H1 (cell line): ENCODE measurements around the gene MAPKAP1.

Experiments
- CTCF ChIP-seq, 3 experiments: IDR thresholded peaks; 1 replicate in 2 of 3; 2 replicates in 1 of 3; pipeline versions ENCODE4 v1.5.1 to v1.6.1; 2011; ENCODE audit warnings: low read length in 3 of 3, mild to moderate bottlenecking in 3 of 3, inconsistent platforms in 2 of 3, low read depth in 1 of 3, moderate library complexity in 1 of 3; ENCODE audit not compliant: insufficient read depth in 1 of 3; ENCODE audit errors: control extremely low read depth in 1 of 3
- POLR2A ChIP-seq, 2 experiments: IDR thresholded peaks; 1 replicate in 1 of 2; 2 replicates in 1 of 2; pipeline ENCODE4 v1.6.1; 2011; ENCODE audit warnings: low read depth in 2 of 2, low read length in 2 of 2, mild to moderate bottlenecking in 2 of 2; ENCODE audit errors: control extremely low read depth in 1 of 2
- SP1 ChIP-seq: IDR thresholded peaks from 2 replicates; pipeline ENCODE4 v1.6.1; 2011; ENCODE audit warnings: low read depth, low read length

- TF ChIP-seq POLR2A (IDR thresholded peaks at IDR 0.05; ENCODE audit: control extremely low read depth in 1 of 2, low read depth in 2 of 2, low read length in 2 of 2) (no peak), CTCF (IDR thresholded peaks at IDR 0.05; ENCODE audit: control extremely low read depth in 1 of 3, insufficient read depth in 1 of 3, low read depth in 1 of 3, low read length in 3 of 3) (no peak), SP1 (no peak)
Observed at GRCh38 chr9:125537442-125538091, 169.4 kb downstream of the MAPKAP1 start.
